Endothelial cell (in vitro differentiated cells): ENCODE results near the gene BRI3BP. TPM values are rescaled to one million over a fixed set of nuclear protein-coding genes. Genes with fewer than 3 reads are reported as not detected.
"Not testable (repeated sequence)": the region's sequence is repeated elsewhere in the genome, so short reads cannot be mapped to it uniquely, and the experiment has no call there.

Source experiments
- DNase-seq: peaks from one replicate; pipeline ENCODE4 v3.0.0; 2021; ENCODE audit warnings: low spot score
- H3K27ac Mint-ChIP-seq: one replicate; pipeline ENCODE4 v1.8.0; 2021; ENCODE audit warnings: mixed read lengths, inconsistent platforms; ENCODE audit not compliant: unreplicated experiment
- H3K27me3 Mint-ChIP-seq: one replicate; pipeline ENCODE4 v1.8.0; 2021; ENCODE audit warnings: mild to moderate bottlenecking, moderate library complexity, mixed read lengths, inconsistent platforms; ENCODE audit not compliant: unreplicated experiment
- H3K36me3 Mint-ChIP-seq: one replicate; pipeline ENCODE4 v1.8.0; 2021; ENCODE audit warnings: mild to moderate bottlenecking, low read depth, mixed read lengths, inconsistent platforms; ENCODE audit not compliant: unreplicated experiment
- H3K4me1 Mint-ChIP-seq: one replicate; pipeline ENCODE4 v1.8.0; 2021; ENCODE audit warnings: mild to moderate bottlenecking, mixed read lengths, inconsistent platforms; ENCODE audit not compliant: unreplicated experiment
- H3K4me3 Mint-ChIP-seq: one replicate; pipeline ENCODE4 v1.8.0; 2021; ENCODE audit warnings: mild to moderate bottlenecking, mixed read lengths, inconsistent platforms; ENCODE audit not compliant: unreplicated experiment
- H3K9me3 Mint-ChIP-seq: one replicate; pipeline ENCODE4 v1.8.0; 2021; ENCODE audit warnings: mixed read lengths, inconsistent platforms; ENCODE audit not compliant: unreplicated experiment
- CTCF ChIP-seq: fragments of 200-600 bp; sonication (generic); IDR thresholded peaks from one replicate; pipeline ENCODE4 v1.5.0; 2021; ENCODE audit warnings: antibody characterized with exemption; ENCODE audit not compliant: unreplicated experiment
- total RNA-seq: library from RNA; stranded (reverse); fragmentation: NEBNext Ultra II Directional; extraction: Animal tissue kit (Norgen Biotek cat#: 25700); gene quantifications from one replicate; pipeline ENCODE4 v1.2.1, GENCODE V29; 2021; ENCODE audit not compliant: unreplicated experiment

BRI3BP gene
- total RNA-seq, 1 donor from 2014 or later = 1.4 TPM

- H3K4me3 Mint-ChIP-seq = no peak overlapping the region
- no peak overlapping the region for H3K27ac Mint-ChIP-seq
- peaks cover 26% of the 10 kb centered on the region for H3K36me3 Mint-ChIP-seq
- no peaks in the 10 kb centered on the region for H3K9me3 Mint-ChIP-seq
- H3K4me1 Mint-ChIP-seq = peaks cover 20% of the 10 kb centered on the region
- DNase-seq = no peak
- H3K27me3 Mint-ChIP-seq = peaks cover 8% of the 10 kb centered on the region
- TF ChIP-seq CTCF = no peak
Measured at GRCh38 chr12:125069616-125070015, 76.2 kb downstream of the BRI3BP start.

- no peak for DNase-seq
- Mint-ChIP-seq H3K9me3 (no peaks in the 10 kb centered on the region), H3K36me3 (peaks cover 26% of the 10 kb centered on the region), H3K27ac (no peak overlapping the region), H3K4me1 (peaks cover 18% of the 10 kb centered on the region), H3K4me3 (no peak overlapping the region), H3K27me3 (peaks cover 8% of the 10 kb centered on the region)
- no peak for TF ChIP-seq CTCF
Measured at GRCh38 chr12:125070112-125070511, 76.7 kb downstream of the BRI3BP start.

- no peak for DNase-seq
- H3K4me3 Mint-ChIP-seq = no peak overlapping the region
- peaks cover 8% of the 10 kb centered on the region for H3K27me3 Mint-ChIP-seq
- H3K9me3 Mint-ChIP-seq = no peaks in the 10 kb centered on the region
- peaks cover 18% of the 10 kb centered on the region for H3K4me1 Mint-ChIP-seq
- no peak overlapping the region for H3K27ac Mint-ChIP-seq
- H3K36me3 Mint-ChIP-seq = peaks cover 27% of the 10 kb centered on the region
- TF ChIP-seq CTCF = no peak
Measured at GRCh38 chr12:125070661-125071390, 77.4 kb downstream of the BRI3BP start.

- DNase-seq = no peak
- H3K27me3 Mint-ChIP-seq = peaks cover 8% of the 10 kb centered on the region
- no peak overlapping the region for H3K27ac Mint-ChIP-seq
- peaks cover 13% of the 10 kb centered on the region for H3K4me1 Mint-ChIP-seq
- H3K4me3 Mint-ChIP-seq = no peak overlapping the region
- TF ChIP-seq CTCF = no peak
- peaks cover 33% of the 10 kb centered on the region for H3K36me3 Mint-ChIP-seq
- no peaks in the 10 kb centered on the region for H3K9me3 Mint-ChIP-seq
Measured at GRCh38 chr12:125071456-125071855, 78.0 kb downstream of the BRI3BP start.

- no peak overlapping the region for H3K4me3 Mint-ChIP-seq
- no peak for TF ChIP-seq CTCF
- H3K27me3 Mint-ChIP-seq = peaks cover 4% of the 10 kb centered on the region
- peaks cover 3% of the 10 kb centered on the region for H3K4me1 Mint-ChIP-seq
- peaks cover 33% of the 10 kb centered on the region for H3K36me3 Mint-ChIP-seq
- DNase-seq = no peak
- no peaks in the 10 kb centered on the region for H3K9me3 Mint-ChIP-seq
- H3K27ac Mint-ChIP-seq = no peak overlapping the region
Measured at GRCh38 chr12:125072496-125072895, 79.1 kb downstream of the BRI3BP start.

GRCh38 chr12:125074294-125074693 is 80.8 kb downstream of the BRI3BP start:
- not testable (repeated sequence) for DNase-seq, H3K9me3 Mint-ChIP-seq, H3K27me3 Mint-ChIP-seq, H3K27ac Mint-ChIP-seq, H3K4me3 Mint-ChIP-seq, H3K4me1 Mint-ChIP-seq
- H3K36me3 Mint-ChIP-seq = peaks cover 44% of the 10 kb centered on the region
